ENCODE data around the gene C6orf132. TPM values are rescaled to one million over a fixed set of nuclear protein-coding genes. Genes with fewer than 3 reads are reported as not detected.
A peak's percentile ranks its signal among the peaks of the same experiment; 100 is the strongest.

The C6orf132 gene
- total RNA-seq, 1 donor from 2014 or later, result 13.5 TPM

GRCh38 chr6:42125231-42125630, 17.2 kb downstream of the C6orf132 start:
- TF ChIP-seq, protein P1, sequence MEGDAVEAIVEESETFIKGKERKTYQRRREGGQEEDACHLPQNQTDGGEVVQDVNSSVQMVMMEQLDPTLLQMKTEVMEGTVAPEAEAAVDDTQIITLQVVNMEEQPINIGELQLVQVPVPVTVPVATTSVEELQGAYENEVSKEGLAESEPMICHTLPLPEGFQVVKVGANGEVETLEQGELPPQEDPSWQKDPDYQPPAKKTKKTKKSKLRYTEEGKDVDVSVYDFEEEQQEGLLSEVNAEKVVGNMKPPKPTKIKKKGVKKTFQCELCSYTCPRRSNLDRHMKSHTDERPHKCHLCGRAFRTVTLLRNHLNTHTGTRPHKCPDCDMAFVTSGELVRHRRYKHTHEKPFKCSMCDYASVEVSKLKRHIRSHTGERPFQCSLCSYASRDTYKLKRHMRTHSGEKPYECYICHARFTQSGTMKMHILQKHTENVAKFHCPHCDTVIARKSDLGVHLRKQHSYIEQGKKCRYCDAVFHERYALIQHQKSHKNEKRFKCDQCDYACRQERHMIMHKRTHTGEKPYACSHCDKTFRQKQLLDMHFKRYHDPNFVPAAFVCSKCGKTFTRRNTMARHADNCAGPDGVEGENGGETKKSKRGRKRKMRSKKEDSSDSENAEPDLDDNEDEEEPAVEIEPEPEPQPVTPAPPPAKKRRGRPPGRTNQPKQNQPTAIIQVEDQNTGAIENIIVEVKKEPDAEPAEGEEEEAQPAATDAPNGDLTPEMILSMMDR (IDR thresholded peaks at IDR 0.05), result no peak
- peaks cover 12% of the 10 kb centered on the region for H3K4me1 ChIP-seq
- no peak overlapping the region for H3K27ac ChIP-seq
- no peaks in the 10 kb centered on the region for H3K27me3 ChIP-seq (ENCODE audit: low read depth)
- no peak for DNase-seq
- H3K36me3 ChIP-seq, result peaks cover 19% of the 10 kb centered on the region
- ATAC-seq, result no peak
- intact Hi-C loops (cut with DNase I), result no loop called here
- no peaks in the 10 kb centered on the region for H3K9me3 ChIP-seq
- no peak overlapping the region for H3K4me3 ChIP-seq

DNA sequence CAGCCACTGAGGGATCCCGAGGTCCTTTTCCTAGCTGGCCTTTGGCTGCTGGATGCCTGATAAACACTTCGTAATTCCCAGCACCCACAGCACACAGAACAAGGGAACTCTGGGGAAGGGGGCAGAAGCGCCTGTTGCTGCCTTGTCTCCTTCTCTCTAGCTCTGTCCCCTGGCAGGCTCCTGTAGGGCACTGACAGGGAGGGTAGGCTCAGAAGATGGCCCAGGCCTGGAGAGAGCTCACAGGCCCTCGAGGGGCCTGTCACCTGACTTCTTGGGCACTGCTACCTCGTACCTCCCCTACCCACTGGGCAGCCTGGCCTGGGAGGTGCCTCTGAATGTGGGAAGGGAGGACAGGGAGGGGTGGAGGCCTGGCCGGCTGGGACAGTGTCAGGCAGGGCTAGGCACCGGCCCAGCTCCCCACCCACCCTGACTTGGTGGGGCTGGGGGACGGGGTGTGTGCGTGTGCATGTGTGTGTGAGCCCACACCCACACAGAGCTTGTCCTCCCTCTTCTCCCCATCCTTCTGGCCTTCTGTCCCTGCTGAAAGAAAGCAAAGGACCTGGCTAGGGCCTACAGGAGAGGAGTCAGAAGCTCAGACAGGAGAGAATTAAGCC, 18.1 kb downstream of the C6orf132 start:
- TF ChIP-seq, protein P1 (IDR thresholded peaks at IDR 0.05), result no peak
- Histone ChIP-seq H3K4me3 (no peak overlapping the region), H3K27ac (no peak overlapping the region), H3K36me3 (peaks cover 19% of the 10 kb centered on the region), H3K4me1 (peaks cover 12% of the 10 kb centered on the region), H3K9me3 (no peaks in the 10 kb centered on the region), H3K27me3 (ENCODE audit: low read depth) (no peaks in the 10 kb centered on the region)
- DNase-seq (no peak), ATAC-seq (peak in 1 of 2 donors; percentile 17)
- intact Hi-C loops (cut with DNase I), result no loop called here

GRCh38 chr6:42123379-42124103, 18.9 kb downstream of the C6orf132 start:
- peaks cover 14% of the 10 kb centered on the region for H3K4me1 ChIP-seq
- ATAC-seq, result no peak
- intact Hi-C loops (cut with DNase I), result no loop called here
- H3K27ac ChIP-seq, result no peak overlapping the region
- peaks cover 19% of the 10 kb centered on the region for H3K36me3 ChIP-seq
- DNase-seq, result no peak
- no peaks in the 10 kb centered on the region for H3K27me3 ChIP-seq (ENCODE audit: low read depth)
- TF ChIP-seq, protein P1 (IDR thresholded peaks at IDR 0.05), result no peak
- H3K9me3 ChIP-seq, result no peaks in the 10 kb centered on the region
- H3K4me3 ChIP-seq, result no peak overlapping the region

- H3K27me3 ChIP-seq (ENCODE audit: low read depth), result no peaks in the 10 kb centered on the region
- ATAC-seq (peak; percentile 34 to 61), DNase-seq (peak; percentile 72)
- peaks cover 22% of the 10 kb centered on the region for H3K4me1 ChIP-seq
- TF ChIP-seq, protein P1 (IDR thresholded peaks at IDR 0.05), result no peak
- peaks cover 5% of the 10 kb centered on the region for H3K36me3 ChIP-seq
- intact Hi-C loops (cut with DNase I), result no loop called here
- H3K4me3 ChIP-seq, result no peak overlapping the region
- H3K27ac ChIP-seq, result no peak overlapping the region
- no peaks in the 10 kb centered on the region for H3K9me3 ChIP-seq
Measured at GRCh38 chr6:42120895-42121865, 21.2 kb downstream of the C6orf132 start.

Data from lower lobe of right lung (tissue), 2 donors.